Transverse colon (tissue), 4 donors: ENCODE measurements around the gene CD72.
"Not testable (repeated sequence)": the region's sequence is repeated elsewhere in the genome, so short reads cannot be mapped to it uniquely, and the experiment has no call there.

Source experiments
- POLR2A ChIP-seq: fragments of 450-650 bp; IDR thresholded peaks from one replicate; pipeline ENCODE4 v1.6.1; 2016; ENCODE audit warnings: antibody characterized with exemption, mild to moderate bottlenecking, moderate library complexity
- POLR2AphosphoS5 ChIP-seq, 3 donors: sonication (generic); formaldehyde crosslinking; IDR thresholded peaks; one replicate each; pipeline ENCODE4 v1.6.1; 2016; ENCODE audit warnings: antibody characterized with exemption in 3 of 3
- TF ChIP-seq, protein P1 (sequence below), 5 experiments: fragments of 200-600 bp in 3 of 5; fragments of 450-650 bp in 2 of 5; sonication (generic) in 3 of 5; IDR thresholded peaks; 1 replicate in 2 of 5; 2 replicates in 3 of 5; pipeline ENCODE4 v1.5.1; 2016 to 2017; ENCODE audit warnings: antibody characterized with exemption in 5 of 5, inconsistent platforms in 3 of 5, mild to moderate bottlenecking in 2 of 5, moderate library complexity in 1 of 5

DNA sequence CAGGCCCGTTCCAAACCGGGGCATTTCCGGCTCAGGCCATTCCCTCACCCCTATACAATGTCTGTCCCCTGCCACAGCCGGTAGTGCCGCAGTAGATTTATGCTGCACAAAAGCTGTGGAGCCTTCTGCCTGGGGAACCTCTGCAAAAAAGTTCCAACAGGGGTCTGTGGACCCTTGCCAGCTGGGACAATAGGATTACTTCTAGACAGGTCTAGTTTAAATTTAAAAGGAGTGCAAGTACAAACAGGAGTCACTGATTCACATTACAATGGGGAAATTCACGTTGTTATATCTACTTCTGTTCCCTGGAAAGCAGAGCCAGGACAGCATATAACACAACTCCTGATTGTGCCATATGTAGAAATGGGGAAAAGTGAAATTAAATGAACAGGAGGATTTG is 34.7 kb downstream of the CD72 start:
- TF ChIP-seq, protein P1, sequence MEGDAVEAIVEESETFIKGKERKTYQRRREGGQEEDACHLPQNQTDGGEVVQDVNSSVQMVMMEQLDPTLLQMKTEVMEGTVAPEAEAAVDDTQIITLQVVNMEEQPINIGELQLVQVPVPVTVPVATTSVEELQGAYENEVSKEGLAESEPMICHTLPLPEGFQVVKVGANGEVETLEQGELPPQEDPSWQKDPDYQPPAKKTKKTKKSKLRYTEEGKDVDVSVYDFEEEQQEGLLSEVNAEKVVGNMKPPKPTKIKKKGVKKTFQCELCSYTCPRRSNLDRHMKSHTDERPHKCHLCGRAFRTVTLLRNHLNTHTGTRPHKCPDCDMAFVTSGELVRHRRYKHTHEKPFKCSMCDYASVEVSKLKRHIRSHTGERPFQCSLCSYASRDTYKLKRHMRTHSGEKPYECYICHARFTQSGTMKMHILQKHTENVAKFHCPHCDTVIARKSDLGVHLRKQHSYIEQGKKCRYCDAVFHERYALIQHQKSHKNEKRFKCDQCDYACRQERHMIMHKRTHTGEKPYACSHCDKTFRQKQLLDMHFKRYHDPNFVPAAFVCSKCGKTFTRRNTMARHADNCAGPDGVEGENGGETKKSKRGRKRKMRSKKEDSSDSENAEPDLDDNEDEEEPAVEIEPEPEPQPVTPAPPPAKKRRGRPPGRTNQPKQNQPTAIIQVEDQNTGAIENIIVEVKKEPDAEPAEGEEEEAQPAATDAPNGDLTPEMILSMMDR (IDR thresholded peaks at IDR 0.05) = not testable (repeated sequence)
- TF ChIP-seq POLR2A; POLR2AphosphoS5 (IDR thresholded peaks at IDR 0.05): not testable (repeated sequence)
